ENCODE measurements around the gene TMEM128.
"Not testable (repeated sequence)": the region's sequence is repeated elsewhere in the genome, so short reads cannot be mapped to it uniquely, and the experiment has no call there.

Gene TMEM128

DNA sequence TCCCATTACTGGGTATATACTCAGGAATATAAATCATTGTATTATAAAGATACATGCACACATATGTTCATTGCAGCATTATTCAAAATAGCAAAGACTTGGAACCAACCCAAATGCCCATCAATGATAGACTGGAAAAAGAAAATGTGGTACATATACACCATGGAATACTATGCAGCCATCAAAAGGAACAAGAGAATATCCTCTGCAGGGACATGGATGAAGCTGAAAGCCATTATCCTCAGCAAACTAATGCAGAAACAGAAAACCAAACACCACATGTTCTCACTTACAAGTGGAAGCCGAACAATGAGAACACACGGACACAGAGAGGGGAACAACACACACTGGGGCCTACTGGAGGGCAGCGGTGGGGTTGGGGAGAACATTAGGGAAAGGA is 9.7 kb upstream of the TMEM128 start:
- not testable (repeated sequence) for H3K4me2 ChIP-seq (ENCODE audit: insufficient read depth, low read length, poor library complexity, severe bottlenecking); H2AK5ac ChIP-seq (ENCODE audit: low read depth, low read length); H3K9ac ChIP-seq (ENCODE audit: low read depth, low read length, poor library complexity); H3K4me1 ChIP-seq (ENCODE audit: control insufficient read depth in 2 of 2, insufficient read depth in 1 of 2, low read depth in 1 of 2, low read length in 2 of 2); H3K36me3 ChIP-seq (replicated peaks in 1 of 2; ENCODE audit: control insufficient read depth in 2 of 2, insufficient read depth in 2 of 2, low read length in 2 of 2); H4K91ac ChIP-seq (ENCODE audit: low read depth, low read length, poor library complexity); H3K4me3 ChIP-seq (ENCODE audit: low read length in 2 of 2); H2BK12ac ChIP-seq (ENCODE audit: low read length); H3K23ac ChIP-seq (ENCODE audit: low read depth, low read length, poor library complexity); H2BK15ac ChIP-seq (ENCODE audit: low read length); H3K18ac ChIP-seq (ENCODE audit: low read length); H3K14ac ChIP-seq (ENCODE audit: low read length); DNase-seq (ENCODE audit: low spot score); H2BK120ac ChIP-seq (ENCODE audit: low read depth, low read length); H3K4ac ChIP-seq (ENCODE audit: low read length); H3K79me1 ChIP-seq (ENCODE audit: low read depth, low read length); H4K8ac ChIP-seq (ENCODE audit: low read depth, low read length); H2AFZ ChIP-seq (ENCODE audit: low read length); H3K9me3 ChIP-seq (replicated peaks in 1 of 2; ENCODE audit: control insufficient read depth in 2 of 2, insufficient read depth in 1 of 2, low read depth in 1 of 2, low read length in 2 of 2); H3K27ac ChIP-seq (replicated peaks; ENCODE audit: low read length); H2BK5ac ChIP-seq (ENCODE audit: low read length)
- no CpG with 5 or more reads among the region's 3 CpGs for WGBS, 2 donors (ENCODE audit: extremely low coverage in 2 of 2, insufficient read length in 2 of 2, insufficient replicate concordance in 1 of 2)
- H3K27me3 ChIP-seq (ENCODE audit: control insufficient read depth in 3 of 3, insufficient read depth in 3 of 3, low read depth in 1 of 3, low read length in 3 of 3), result peaks cover 0 to 14% (median 0%) of the 10 kb centered on the region in 3 experiments

DNA sequence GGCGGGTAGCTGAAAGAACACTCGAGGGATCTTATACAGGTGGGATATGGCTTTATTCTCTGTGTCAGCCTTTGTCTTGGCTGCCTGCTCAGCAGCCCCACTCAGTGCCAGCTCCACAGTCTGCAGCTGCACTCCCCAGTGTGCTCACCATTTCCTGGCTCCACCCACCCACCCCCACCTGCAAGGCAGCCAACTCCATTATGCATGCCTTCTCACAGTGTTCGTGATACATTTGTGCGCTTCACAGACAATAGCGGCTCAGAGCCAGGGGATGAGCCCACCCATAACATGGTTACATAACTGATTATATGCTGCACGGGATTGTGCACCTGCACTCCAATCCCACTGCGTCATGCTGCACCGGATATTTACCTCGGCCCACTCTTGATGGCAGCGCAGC is 8.8 kb upstream of the TMEM128 start:
- H4K8ac ChIP-seq (ENCODE audit: low read depth, low read length), result no peak overlapping the region
- H2BK15ac ChIP-seq (ENCODE audit: low read length), result no peak overlapping the region
- H3K36me3 ChIP-seq (replicated peaks in 1 of 2; ENCODE audit: control insufficient read depth in 2 of 2, insufficient read depth in 2 of 2, low read length in 2 of 2), result no peaks in the 10 kb centered on the region
- H3K27me3 ChIP-seq (ENCODE audit: control insufficient read depth in 3 of 3, insufficient read depth in 3 of 3, low read depth in 1 of 3, low read length in 3 of 3), result peaks cover 0 to 14% (median 0%) of the 10 kb centered on the region in 3 experiments
- no peak overlapping the region for H3K27ac ChIP-seq (replicated peaks; ENCODE audit: low read length)
- H2AK5ac ChIP-seq (ENCODE audit: low read depth, low read length), result no peak overlapping the region
- no peak overlapping the region for H2BK5ac ChIP-seq (ENCODE audit: low read length)
- H4K91ac ChIP-seq (ENCODE audit: low read depth, low read length, poor library complexity), result no peak overlapping the region
- H3K23ac ChIP-seq (ENCODE audit: low read depth, low read length, poor library complexity), result no peak overlapping the region
- peak overlapping the region in 1 of 2 donors; percentile 32 for H3K4me3 ChIP-seq (ENCODE audit: low read length in 2 of 2)
- no peak overlapping the region for H3K4ac ChIP-seq (ENCODE audit: low read length)
- H3K79me1 ChIP-seq (ENCODE audit: low read depth, low read length), result no peaks in the 10 kb centered on the region
- H2AFZ ChIP-seq (ENCODE audit: low read length), result no peak overlapping the region
- H3K9me3 ChIP-seq (replicated peaks in 1 of 2; ENCODE audit: control insufficient read depth in 2 of 2, insufficient read depth in 1 of 2, low read depth in 1 of 2, low read length in 2 of 2), result peaks cover 0 to 3% of the 10 kb centered on the region in 2 donors
- peaks cover 0 to 2% of the 10 kb centered on the region in 2 donors for H3K4me1 ChIP-seq (ENCODE audit: control insufficient read depth in 2 of 2, insufficient read depth in 1 of 2, low read depth in 1 of 2, low read length in 2 of 2)
- WGBS, 2 donors (ENCODE audit: extremely low coverage in 2 of 2, insufficient read length in 2 of 2, insufficient replicate concordance in 1 of 2), result no CpG with 5 or more reads among the region's 10 CpGs
- H3K9ac ChIP-seq (ENCODE audit: low read depth, low read length, poor library complexity), result no peak overlapping the region
- H2BK12ac ChIP-seq (ENCODE audit: low read length), result no peak overlapping the region
- H2BK120ac ChIP-seq (ENCODE audit: low read depth, low read length), result no peak overlapping the region
- H3K14ac ChIP-seq (ENCODE audit: low read length), result no peak overlapping the region
- no peak for DNase-seq (ENCODE audit: low spot score)
- no peak overlapping the region for H3K18ac ChIP-seq (ENCODE audit: low read length)
- no peak overlapping the region for H3K4me2 ChIP-seq (ENCODE audit: insufficient read depth, low read length, poor library complexity, severe bottlenecking)

DNA sequence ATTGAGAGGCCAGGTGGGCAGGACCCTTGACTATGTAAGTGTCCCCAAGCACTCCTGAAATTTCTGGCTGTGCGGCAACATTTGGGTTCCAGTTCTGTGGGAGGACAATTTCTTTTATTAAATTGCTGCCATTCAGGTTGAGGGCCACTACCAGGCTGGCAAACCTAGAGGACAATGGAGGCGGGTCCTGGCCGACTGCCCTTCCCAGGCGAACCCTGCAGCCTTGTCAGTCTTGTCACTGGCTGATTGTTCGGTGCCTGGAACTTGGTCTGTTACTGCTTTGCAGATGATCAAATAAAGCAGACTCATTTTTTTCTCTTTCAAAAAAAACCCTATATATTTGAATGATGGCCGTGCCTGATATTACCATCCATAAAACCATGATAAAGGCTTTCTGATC is 6.6 kb upstream of the TMEM128 start:
- no peak overlapping the region for H2BK15ac ChIP-seq (ENCODE audit: low read length)
- no peak overlapping the region for H2BK120ac ChIP-seq (ENCODE audit: low read depth, low read length)
- no peak overlapping the region for H2BK5ac ChIP-seq (ENCODE audit: low read length)
- no peak overlapping the region for H2AK5ac ChIP-seq (ENCODE audit: low read depth, low read length)
- H2BK12ac ChIP-seq (ENCODE audit: low read length), result no peak overlapping the region
- H3K14ac ChIP-seq (ENCODE audit: low read length), result no peak overlapping the region
- peaks cover 0 to 14% (median 0%) of the 10 kb centered on the region in 3 experiments for H3K27me3 ChIP-seq (ENCODE audit: control insufficient read depth in 3 of 3, insufficient read depth in 3 of 3, low read depth in 1 of 3, low read length in 3 of 3)
- no peak overlapping the region for H3K23ac ChIP-seq (ENCODE audit: low read depth, low read length, poor library complexity)
- peaks cover 0 to 3% of the 10 kb centered on the region in 2 donors for H3K9me3 ChIP-seq (replicated peaks in 1 of 2; ENCODE audit: control insufficient read depth in 2 of 2, insufficient read depth in 1 of 2, low read depth in 1 of 2, low read length in 2 of 2)
- no peak overlapping the region for H3K27ac ChIP-seq (replicated peaks; ENCODE audit: low read length)
- no peak overlapping the region for H4K91ac ChIP-seq (ENCODE audit: low read depth, low read length, poor library complexity)
- no peak for DNase-seq (ENCODE audit: low spot score)
- H3K36me3 ChIP-seq (replicated peaks in 1 of 2; ENCODE audit: control insufficient read depth in 2 of 2, insufficient read depth in 2 of 2, low read length in 2 of 2), result no peaks in the 10 kb centered on the region
- no peak overlapping the region for H2AFZ ChIP-seq (ENCODE audit: low read length)
- H3K79me1 ChIP-seq (ENCODE audit: low read depth, low read length), result no peaks in the 10 kb centered on the region
- H3K4ac ChIP-seq (ENCODE audit: low read length), result no peak overlapping the region
- no peak overlapping the region for H3K4me3 ChIP-seq (ENCODE audit: low read length in 2 of 2)
- H4K8ac ChIP-seq (ENCODE audit: low read depth, low read length), result no peak overlapping the region
- peaks cover 0 to 2% of the 10 kb centered on the region in 2 donors for H3K4me1 ChIP-seq (ENCODE audit: control insufficient read depth in 2 of 2, insufficient read depth in 1 of 2, low read depth in 1 of 2, low read length in 2 of 2)
- H3K9ac ChIP-seq (ENCODE audit: low read depth, low read length, poor library complexity), result no peak overlapping the region
- no peak overlapping the region for H3K4me2 ChIP-seq (ENCODE audit: insufficient read depth, low read length, poor library complexity, severe bottlenecking)
- H3K18ac ChIP-seq (ENCODE audit: low read length), result no peak overlapping the region
- no CpG with 5 or more reads among the region's 6 CpGs for WGBS, 2 donors (ENCODE audit: extremely low coverage in 2 of 2, insufficient read length in 2 of 2, insufficient replicate concordance in 1 of 2)

DNA sequence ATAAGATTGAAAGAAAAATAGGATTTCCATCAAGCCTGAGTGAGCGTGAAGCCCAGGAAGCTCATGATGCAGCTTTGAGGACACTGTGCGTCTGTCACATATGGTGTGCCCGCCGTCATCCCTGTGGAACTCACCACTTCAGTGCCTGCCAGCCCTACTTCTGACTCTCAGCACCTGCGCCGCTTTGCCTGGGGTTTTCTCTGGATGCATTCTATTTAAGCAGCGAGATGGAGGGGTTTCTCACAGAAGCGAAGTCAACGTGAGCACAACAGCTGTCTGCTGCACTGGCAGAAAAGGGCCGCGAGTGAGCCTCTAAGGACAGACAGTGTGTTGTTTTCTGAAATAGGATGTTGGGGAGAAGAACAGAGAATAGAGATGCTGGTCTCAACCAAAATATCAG is 6.2 kb upstream of the TMEM128 start:
- Histone ChIP-seq H3K4me2 (ENCODE audit: insufficient read depth, low read length, poor library complexity, severe bottlenecking) (no peak overlapping the region), H2AFZ (ENCODE audit: low read length) (no peak overlapping the region), H3K79me1 (ENCODE audit: low read depth, low read length) (no peaks in the 10 kb centered on the region), H3K27ac (replicated peaks; ENCODE audit: low read length) (no peak overlapping the region), H3K4me3 (ENCODE audit: low read length in 2 of 2) (no peak overlapping the region), H3K23ac (ENCODE audit: low read depth, low read length, poor library complexity) (no peak overlapping the region), H3K9me3 (replicated peaks in 1 of 2; ENCODE audit: control insufficient read depth in 2 of 2, insufficient read depth in 1 of 2, low read depth in 1 of 2, low read length in 2 of 2) (peaks cover 0 to 3% of the 10 kb centered on the region in 2 donors), H4K8ac (ENCODE audit: low read depth, low read length) (no peak overlapping the region), H2BK5ac (ENCODE audit: low read length) (no peak overlapping the region), H3K27me3 (ENCODE audit: control insufficient read depth in 3 of 3, insufficient read depth in 3 of 3, low read depth in 1 of 3, low read length in 3 of 3) (peaks cover 0 to 14% (median 0%) of the 10 kb centered on the region in 3 experiments), H2BK12ac (ENCODE audit: low read length) (no peak overlapping the region), H2AK5ac (ENCODE audit: low read depth, low read length) (no peak overlapping the region), H3K18ac (ENCODE audit: low read length) (no peak overlapping the region), H3K4me1 (ENCODE audit: control insufficient read depth in 2 of 2, insufficient read depth in 1 of 2, low read depth in 1 of 2, low read length in 2 of 2) (peaks cover 0 to under 1% of the 10 kb centered on the region in 2 donors), H4K91ac (ENCODE audit: low read depth, low read length, poor library complexity) (no peak overlapping the region), H3K36me3 (replicated peaks in 1 of 2; ENCODE audit: control insufficient read depth in 2 of 2, insufficient read depth in 2 of 2, low read length in 2 of 2) (no peaks in the 10 kb centered on the region), H3K4ac (ENCODE audit: low read length) (no peak overlapping the region), H2BK15ac (ENCODE audit: low read length) (no peak overlapping the region), H3K9ac (ENCODE audit: low read depth, low read length, poor library complexity) (no peak overlapping the region), H3K14ac (ENCODE audit: low read length) (no peak overlapping the region), H2BK120ac (ENCODE audit: low read depth, low read length) (no peak overlapping the region)
- no peak for DNase-seq (ENCODE audit: low spot score)
- WGBS, 2 donors (ENCODE audit: extremely low coverage in 2 of 2, insufficient read length in 2 of 2, insufficient replicate concordance in 1 of 2), result no CpG with 5 or more reads among the region's 11 CpGs

Data from neuronal stem cell (in vitro differentiated cells).